Adrenal gland (tissue), 5 donors: ENCODE data around the gene PARP3.
"Not testable (repeated sequence)": the region's sequence is repeated elsewhere in the genome, so short reads cannot be mapped to it uniquely, and the experiment has no call there.

ENCODE experiments used
- POLR2A ChIP-seq, 2 donors: fragments of 450-650 bp; IDR thresholded peaks; one replicate each; pipeline ENCODE4 v1.6.1; 2017; ENCODE audit warnings: antibody characterized with exemption in 2 of 2, mild to moderate bottlenecking in 2 of 2, moderate library complexity in 1 of 2
- TF ChIP-seq, protein P1 (sequence below), 6 experiments: fragments of 450-650 bp in 4 of 6; fragments of 200-600 bp in 2 of 6; sonication (generic) in 1 of 6; IDR thresholded peaks; 1 replicate in 5 of 6; 2 replicates in 1 of 6; pipeline versions ENCODE4 v1.5.1 to v1.8.0; 2016 to 2021; ENCODE audit warnings: antibody characterized with exemption in 6 of 6, mild to moderate bottlenecking in 2 of 6, moderate library complexity in 1 of 6
- donor health status: DM: no; HTN: no; CAD: no.

DNA sequence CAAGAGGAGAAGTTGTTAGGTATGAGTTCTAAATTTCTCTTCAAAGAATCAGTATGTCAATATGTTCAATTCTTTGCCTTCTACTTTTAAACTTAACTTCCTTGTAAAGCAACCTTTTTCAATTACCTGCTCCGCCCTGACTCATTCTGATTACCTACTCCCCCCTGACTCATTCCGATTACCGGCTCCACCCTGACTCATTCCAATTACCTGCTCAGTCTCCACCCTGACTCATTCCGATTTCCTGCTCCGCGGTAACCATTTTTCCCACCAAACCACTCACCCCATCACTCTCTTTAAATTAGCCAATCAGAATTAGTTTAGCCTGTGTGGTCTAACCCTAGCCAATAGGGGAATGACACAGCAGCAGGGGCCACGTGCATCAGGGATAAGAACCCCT is 39.8 kb upstream of the PARP3 start:
- not testable (repeated sequence) for TF ChIP-seq POLR2A (IDR thresholded peaks at IDR 0.05)
- TF ChIP-seq, protein P1, sequence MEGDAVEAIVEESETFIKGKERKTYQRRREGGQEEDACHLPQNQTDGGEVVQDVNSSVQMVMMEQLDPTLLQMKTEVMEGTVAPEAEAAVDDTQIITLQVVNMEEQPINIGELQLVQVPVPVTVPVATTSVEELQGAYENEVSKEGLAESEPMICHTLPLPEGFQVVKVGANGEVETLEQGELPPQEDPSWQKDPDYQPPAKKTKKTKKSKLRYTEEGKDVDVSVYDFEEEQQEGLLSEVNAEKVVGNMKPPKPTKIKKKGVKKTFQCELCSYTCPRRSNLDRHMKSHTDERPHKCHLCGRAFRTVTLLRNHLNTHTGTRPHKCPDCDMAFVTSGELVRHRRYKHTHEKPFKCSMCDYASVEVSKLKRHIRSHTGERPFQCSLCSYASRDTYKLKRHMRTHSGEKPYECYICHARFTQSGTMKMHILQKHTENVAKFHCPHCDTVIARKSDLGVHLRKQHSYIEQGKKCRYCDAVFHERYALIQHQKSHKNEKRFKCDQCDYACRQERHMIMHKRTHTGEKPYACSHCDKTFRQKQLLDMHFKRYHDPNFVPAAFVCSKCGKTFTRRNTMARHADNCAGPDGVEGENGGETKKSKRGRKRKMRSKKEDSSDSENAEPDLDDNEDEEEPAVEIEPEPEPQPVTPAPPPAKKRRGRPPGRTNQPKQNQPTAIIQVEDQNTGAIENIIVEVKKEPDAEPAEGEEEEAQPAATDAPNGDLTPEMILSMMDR (IDR thresholded peaks at IDR 0.05) = not testable (repeated sequence)
